GM18511 (cell line): ENCODE measurements around the gene KRAS.

Source experiments
- ATAC-seq: cut with Tn5 transposase; IDR thresholded peaks from one replicate; pipeline ENCODE4 v1.9.1; 2021; ENCODE audit warnings: mild to moderate bottlenecking, moderate library complexity; ENCODE audit not compliant: unreplicated experiment

The KRAS gene

GRCh38 chr12:25250744-25251730 lies at the start of gene KRAS:
Gene KRAS, minus strand, starts transcription at chr12:25250929.
- peak; percentile 80 for ATAC-seq

- ATAC-seq = no peak
These were observed 45.7 kb upstream of the KRAS start for GRCh38 chr12:25296381-25296780.

GRCh38 chr12:25295361-25295760 lies 44.6 kb upstream of the KRAS start:
- ATAC-seq = no peak

- no peak for ATAC-seq
These were observed 42.9 kb upstream of the KRAS start for GRCh38 chr12:25293653-25294052.

- ATAC-seq = peak; percentile 46
These were observed 42.1 kb upstream of the KRAS start for GRCh38 chr12:25292810-25293221.

GRCh38 chr12:25287610-25288009 lies 36.9 kb upstream of the KRAS start:
- no peak for ATAC-seq

- ATAC-seq = no peak
These were observed 36.1 kb upstream of the KRAS start for GRCh38 chr12:25286837-25287236.

- no peak for ATAC-seq
These were observed 33.3 kb upstream of the KRAS start for GRCh38 chr12:25284024-25284423.

- ATAC-seq = no peak
These were observed 32.3 kb upstream of the KRAS start for GRCh38 chr12:25283006-25283405.

- ATAC-seq = no peak
These were observed 29.4 kb upstream of the KRAS start for GRCh38 chr12:25280082-25280481.

GRCh38 chr12:25278269-25278668 lies 27.5 kb upstream of the KRAS start:
- no peak for ATAC-seq

GRCh38 chr12:25276199-25276937 lies 25.6 kb upstream of the KRAS start:
- ATAC-seq = peak; percentile 58

GRCh38 chr12:25271486-25272098 lies 20.9 kb upstream of the KRAS start:
- ATAC-seq = no peak

GRCh38 chr12:25269701-25270100 lies 19.0 kb upstream of the KRAS start:
- ATAC-seq = peak; percentile 85

- ATAC-seq = no peak
These were observed 15.8 kb upstream of the KRAS start for GRCh38 chr12:25266497-25266896.

- ATAC-seq = no peak
These were observed 14.1 kb upstream of the KRAS start for GRCh38 chr12:25264862-25265261.

GRCh38 chr12:25264114-25264513 lies 13.4 kb upstream of the KRAS start:
- ATAC-seq = peak; percentile 28

- peak; percentile 69 for ATAC-seq
These were observed 12.9 kb upstream of the KRAS start for GRCh38 chr12:25263594-25263993.

- peak; percentile 66 for ATAC-seq
These were observed 11.8 kb upstream of the KRAS start for GRCh38 chr12:25262389-25263074.

- no peak for ATAC-seq
These were observed 7.0 kb upstream of the KRAS start for GRCh38 chr12:25257590-25258324.
